HG02938 (cell line): ENCODE measurements around the gene EOLA1.
"Not testable (repeated sequence)": the region's sequence is repeated elsewhere in the genome, so short reads cannot be mapped to it uniquely, and the experiment has no call there.

Source experiments
- ATAC-seq: cut with Tn5 transposase; IDR thresholded peaks from one replicate; pipeline ENCODE4 v1.9.1; 2021; ENCODE audit warnings: mild to moderate bottlenecking, moderate library complexity; ENCODE audit not compliant: unreplicated experiment

The EOLA1 gene

GRCh38 chrX:149540621-149541520, at the start of gene EOLA1:
Gene EOLA1, plus strand, starts transcription at chrX:149541012. Its CDS starts 4,619 bp downstream, at chrX:149545631.
- peak; percentile 73 for ATAC-seq

- ATAC-seq: no peak
These were observed 49.0 kb upstream of the EOLA1 start for GRCh38 chrX:149491812-149492211.

DNA sequence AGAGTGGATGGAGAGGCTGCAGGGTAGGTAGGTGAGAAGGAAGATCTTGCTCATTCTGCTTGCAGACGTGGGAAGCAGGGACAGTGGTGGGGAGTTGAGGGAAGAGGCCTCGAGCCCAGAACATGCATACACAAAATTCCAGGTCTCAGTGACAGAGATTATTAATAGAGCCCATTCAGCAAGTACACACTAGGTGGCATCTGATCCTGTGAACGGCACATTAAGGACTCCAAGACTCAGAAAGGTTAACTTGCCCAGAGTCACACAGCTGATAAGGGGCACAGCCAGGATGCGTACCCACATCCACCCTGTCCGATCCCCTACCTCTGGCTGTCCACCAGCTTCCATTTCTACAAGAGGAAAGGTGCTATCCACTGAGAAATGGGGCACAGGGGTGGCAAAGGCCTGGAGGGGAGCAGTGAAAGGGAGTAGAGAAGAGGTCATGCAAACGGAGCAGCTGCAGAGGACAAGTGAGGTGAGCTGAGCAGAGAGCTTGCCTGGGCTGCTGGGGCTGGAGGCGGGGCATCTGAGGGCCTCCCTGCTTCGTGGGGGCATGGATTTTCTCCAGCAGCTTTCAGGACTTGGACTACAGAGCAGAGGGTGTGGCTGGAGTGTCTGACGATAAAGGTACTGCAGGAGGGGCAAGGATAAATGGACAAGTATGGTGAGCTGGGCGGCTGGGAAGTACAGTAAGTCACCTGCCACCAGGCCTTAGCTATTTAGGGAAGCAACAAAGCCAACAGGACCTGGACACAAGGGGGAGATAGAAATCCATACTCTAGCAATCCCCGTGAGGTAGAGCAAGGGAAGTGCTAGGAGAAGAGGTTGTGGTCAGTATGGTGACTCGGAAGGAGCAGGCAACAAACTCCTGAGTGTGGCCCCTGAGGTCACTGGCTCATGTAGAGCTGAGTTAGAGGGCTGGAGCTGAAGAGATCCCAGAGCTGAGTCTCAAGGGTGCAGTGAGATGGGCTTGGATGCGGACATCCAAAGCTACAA, 46.9 kb upstream of the EOLA1 start:
- no peak for ATAC-seq

- no peak for ATAC-seq
These were observed 45.8 kb upstream of the EOLA1 start for GRCh38 chrX:149494844-149495565.

GRCh38 chrX:149495573-149496071, 45.2 kb upstream of the EOLA1 start:
- no peak for ATAC-seq

GRCh38 chrX:149497054-149497453, 43.8 kb upstream of the EOLA1 start:
- ATAC-seq: no peak

GRCh38 chrX:149497626-149498025, 43.2 kb upstream of the EOLA1 start:
- ATAC-seq: no peak

GRCh38 chrX:149498767-149499166, 42.0 kb upstream of the EOLA1 start:
- no peak for ATAC-seq

DNA sequence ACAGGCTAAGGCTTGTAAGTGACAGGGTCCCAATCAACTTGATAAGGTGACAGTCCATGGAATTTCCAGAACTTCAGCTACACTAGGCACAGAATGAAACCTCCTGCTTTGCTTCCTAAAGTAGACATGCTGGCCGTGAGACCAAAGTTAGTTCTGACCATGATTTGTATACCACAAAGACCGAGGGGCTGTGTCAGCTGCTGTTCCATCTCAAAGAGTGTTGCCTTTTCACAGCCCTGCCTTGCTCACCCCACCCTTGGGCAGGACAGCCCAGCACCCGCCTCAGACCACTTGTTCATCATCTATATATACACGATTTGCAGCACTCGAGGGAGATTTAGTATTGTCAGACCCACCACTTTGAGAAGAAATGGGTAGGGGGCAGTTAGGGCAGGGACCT, 41.0 kb upstream of the EOLA1 start:
- no peak for ATAC-seq

GRCh38 chrX:149502923-149503322, 37.9 kb upstream of the EOLA1 start:
- ATAC-seq: not testable (repeated sequence)

DNA sequence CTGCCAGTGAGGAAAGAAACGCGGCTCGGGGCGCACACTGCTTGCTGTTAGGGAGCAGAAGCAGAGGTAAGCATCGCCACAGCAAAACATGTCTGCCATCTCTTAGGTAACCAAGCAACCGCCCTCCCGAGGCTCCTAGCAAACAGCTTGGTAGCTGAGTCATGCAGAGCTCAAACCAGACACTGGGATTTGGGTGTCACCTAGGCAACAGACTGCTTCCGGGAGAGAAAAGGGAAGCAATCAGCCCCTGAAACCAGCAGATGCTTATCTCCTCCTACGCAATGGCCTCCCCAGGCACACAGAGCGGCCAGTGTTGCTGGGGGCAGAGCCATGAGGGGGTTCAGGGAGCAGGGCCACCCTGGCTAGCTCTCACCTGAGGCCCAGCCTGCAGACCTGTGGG, 37.4 kb upstream of the EOLA1 start:
- ATAC-seq: peak; percentile 59

DNA sequence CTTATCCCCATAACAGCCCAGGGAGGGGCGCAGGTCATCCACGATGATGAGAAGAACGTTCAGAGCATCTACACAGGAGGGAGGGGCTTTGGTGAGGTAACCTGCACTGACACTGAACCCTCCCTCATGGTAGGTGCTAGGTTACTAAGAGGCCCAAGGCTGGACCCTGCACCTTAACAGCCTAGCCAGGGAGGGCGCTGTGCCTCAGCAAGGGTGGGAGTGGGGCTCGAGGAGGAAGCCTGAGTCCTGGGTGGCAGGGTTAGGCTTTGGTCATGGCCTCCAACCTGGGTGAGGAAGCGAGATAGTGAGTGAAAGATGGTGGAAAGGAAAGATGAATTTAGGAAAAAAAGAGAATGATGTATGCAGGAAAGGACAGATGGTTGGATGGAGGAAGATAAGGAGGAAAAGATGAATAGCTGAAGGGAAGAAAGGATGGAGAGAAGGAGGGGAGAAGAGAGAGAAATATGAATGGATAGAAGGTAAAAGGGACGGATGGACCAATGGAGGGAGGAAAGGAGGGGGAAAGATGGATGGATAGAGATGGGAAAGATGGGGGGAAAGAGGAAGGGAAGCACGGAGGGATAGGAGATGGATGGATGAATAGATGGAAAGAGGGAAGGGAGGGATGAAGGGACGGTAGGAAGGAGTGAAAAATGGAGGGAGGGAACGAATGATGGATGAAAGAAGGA, 36.4 kb upstream of the EOLA1 start:
- ATAC-seq: peak; percentile 46

DNA sequence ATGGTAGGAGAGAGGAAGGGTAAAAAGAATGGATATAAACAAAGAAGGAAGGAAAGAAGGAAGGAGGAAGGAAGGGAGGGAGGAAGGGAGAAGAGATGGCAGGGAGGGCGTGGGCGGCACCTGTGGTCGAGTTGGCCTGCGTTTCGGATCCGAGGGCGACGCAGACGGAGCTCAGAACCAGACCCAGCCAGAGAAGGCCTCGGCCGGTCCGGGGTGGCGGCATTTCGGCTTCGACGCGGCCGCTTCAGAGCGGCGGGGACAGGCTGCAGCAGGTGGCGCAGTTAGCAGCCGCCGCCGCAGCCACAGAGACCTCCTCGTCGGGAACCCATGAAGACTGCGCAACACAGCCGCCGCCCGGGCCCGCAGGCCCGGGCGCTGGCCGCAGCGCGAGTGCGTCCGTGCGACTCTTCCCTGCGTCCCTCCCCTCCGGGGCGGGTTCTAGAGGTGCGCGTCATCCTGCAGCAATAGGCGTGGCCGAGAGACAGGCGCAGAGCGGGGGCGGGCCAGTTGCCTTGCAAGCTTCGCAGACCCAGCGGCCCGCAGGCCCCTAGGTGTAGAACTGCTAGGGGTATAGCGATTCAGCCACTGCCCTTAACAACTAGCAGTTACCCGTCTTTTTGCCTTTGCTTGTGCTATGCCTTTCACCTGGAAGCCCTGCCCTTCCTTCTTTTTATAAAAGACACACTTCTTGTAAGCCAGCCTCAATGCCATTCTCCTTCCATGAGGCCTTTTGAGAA, 35.7 kb upstream of the EOLA1 start, which contains the start of gene IDS:
IDS (minus strand) TSS at position 392 of the 737 bp plus-strand sequence; CDS start at position 223, 169 bp downstream.
- peak; percentile 62 for ATAC-seq

DNA sequence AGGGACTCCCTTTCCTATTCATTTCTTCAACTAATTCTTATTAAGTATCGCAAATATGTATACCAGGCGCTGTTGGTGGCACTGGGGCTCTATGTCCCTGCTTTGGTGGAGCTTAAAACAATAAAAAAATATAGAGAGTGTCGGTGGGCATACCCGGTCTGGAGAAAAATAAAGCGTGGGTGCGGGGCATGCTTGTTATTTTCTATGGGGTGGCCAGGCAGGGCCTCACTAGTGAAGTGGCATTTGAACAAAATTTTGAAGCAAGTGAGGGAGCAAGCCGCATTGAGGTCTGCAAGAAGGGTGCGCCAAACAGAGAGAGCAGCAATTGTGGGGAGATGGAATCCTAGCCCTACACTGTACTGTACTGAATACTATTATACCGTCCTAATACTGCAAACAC, 35.1 kb upstream of the EOLA1 start:
- ATAC-seq: no peak

- ATAC-seq: no peak
These were observed 34.5 kb upstream of the EOLA1 start for GRCh38 chrX:149506349-149506748.

GRCh38 chrX:149508467-149508866, 32.3 kb upstream of the EOLA1 start:
- no peak for ATAC-seq

DNA sequence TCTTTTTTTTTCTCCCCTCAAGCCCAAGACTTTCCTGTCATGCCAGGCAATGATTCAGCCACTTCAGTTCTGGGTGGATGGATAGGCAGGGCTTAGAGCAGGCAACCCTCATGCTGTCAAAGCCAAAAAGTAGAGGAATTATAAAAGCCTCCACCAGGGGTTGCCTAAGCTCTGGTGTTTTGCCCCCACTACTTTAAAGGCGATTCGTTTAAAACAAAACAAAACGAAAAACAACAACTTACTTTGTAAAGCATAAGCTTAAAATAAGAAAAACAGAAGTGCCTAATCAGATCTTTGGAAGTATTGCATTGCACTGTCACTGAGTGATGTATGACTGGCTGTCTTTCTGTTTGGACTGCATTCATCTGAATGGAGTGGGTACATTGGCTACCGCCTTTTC, 30.4 kb upstream of the EOLA1 start:
- ATAC-seq: no peak

- ATAC-seq: no peak
These were observed 29.7 kb upstream of the EOLA1 start for GRCh38 chrX:149511081-149511480.

DNA sequence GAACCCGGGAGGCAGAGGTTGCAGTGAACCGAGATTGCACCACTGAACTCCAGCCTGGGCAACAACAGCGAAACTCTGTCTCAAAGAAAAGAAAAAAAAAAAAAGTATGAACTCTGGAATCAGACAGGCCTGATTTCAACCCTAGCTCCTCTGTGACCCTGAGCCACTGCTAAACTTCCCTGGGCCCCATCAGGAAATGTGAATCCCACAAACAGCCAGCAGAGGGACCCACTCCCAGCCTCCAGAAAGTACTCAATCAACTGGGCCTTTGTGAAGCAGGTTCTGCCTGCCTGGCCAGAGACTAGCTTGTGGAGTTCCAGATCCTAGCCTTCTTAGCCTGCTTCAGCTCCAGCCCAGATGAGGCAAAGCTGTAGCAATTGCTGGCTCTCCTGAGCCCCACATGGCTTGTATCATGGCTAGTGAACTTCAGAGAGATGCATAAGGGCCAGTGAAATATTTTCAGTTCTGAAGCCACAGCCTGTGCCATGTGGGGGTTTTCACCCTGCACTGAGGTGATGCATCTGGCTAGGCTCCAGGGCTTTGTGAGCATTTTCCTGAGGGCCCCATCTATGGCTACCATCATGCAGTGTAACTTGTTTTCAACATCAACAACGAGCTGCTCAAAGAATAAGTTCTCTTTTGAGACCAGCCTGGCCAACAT, 28.5 kb upstream of the EOLA1 start:
- ATAC-seq: peak; percentile 78
